Stimulated activated CD4-positive, alpha-beta T cell treated with anti-CD3 and anti-CD28 coated beads, Interleukin-2, amount 100 ng/mL, for 4 hours (primary cell): ENCODE results near the gene NARF.
"Not testable (repeated sequence)": the region's sequence is repeated elsewhere in the genome, so short reads cannot be mapped to it uniquely, and the experiment has no call there.

Experiments used
- DNase-seq: peaks from one replicate; pipeline ENCODE4 v3.0.0-alpha.2; 2020; ENCODE audit warnings: low read depth

Gene NARF

DNA sequence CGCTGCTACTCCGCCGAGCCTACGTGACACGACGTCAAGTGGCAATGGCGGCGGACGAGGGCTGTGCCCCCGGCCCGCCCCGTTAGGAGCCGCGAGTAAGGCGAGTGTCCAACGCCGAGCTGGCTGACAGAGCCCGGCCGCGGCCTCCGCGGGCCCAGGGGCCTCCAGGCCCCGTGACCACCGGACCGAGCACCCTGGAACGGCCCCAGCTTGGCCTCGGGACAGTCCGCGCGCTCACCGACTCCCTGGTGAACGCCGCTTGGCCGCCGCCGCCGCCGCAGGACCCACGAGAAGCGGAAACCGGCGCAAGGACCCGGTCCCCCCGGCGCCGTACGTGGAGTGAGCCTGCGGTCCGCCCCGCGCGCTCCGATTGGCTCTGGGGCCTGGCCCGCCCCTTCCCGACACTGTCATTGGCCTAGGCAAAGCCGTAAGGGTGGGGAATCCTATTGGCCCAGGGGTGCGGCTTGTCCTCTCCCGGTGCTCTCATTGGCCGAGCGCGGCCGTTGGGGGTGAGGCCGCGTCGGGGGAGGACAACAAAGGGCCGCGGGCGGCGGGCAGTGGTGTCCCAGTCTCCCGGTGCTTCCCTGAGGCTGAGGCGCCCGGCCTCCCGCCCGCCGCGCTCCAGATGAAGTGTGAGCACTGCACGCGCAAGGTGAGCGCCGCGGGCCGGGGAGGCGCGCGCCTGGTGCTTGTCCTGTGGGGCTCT, at the start of gene NARF:
Gene NARF, plus strand, starts transcription at position 563 of the 706 bp plus-strand sequence. Its CDS starts 63 bp downstream, at position 626.
- DNase-seq: peak; percentile 93

DNA sequence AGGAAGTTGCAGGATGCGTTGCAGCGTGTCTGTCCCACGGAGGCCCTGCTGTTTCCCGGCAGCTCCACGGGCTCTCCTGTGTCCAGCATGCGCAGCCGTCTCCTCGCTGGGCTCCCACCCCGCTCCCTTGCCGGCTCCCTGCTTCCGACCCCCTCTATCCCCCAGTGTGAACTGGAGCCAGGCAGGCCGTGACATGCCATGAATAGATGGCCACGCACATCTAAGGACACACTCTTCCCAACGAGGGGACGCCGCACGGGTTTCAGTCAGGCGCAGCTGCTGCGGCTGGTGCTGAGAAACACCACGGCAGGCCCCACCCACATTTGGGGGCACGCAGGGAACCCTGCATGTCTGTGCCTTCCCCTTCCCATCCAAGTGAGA, 49.6 kb upstream of the NARF start:
- no peak for DNase-seq

DNA sequence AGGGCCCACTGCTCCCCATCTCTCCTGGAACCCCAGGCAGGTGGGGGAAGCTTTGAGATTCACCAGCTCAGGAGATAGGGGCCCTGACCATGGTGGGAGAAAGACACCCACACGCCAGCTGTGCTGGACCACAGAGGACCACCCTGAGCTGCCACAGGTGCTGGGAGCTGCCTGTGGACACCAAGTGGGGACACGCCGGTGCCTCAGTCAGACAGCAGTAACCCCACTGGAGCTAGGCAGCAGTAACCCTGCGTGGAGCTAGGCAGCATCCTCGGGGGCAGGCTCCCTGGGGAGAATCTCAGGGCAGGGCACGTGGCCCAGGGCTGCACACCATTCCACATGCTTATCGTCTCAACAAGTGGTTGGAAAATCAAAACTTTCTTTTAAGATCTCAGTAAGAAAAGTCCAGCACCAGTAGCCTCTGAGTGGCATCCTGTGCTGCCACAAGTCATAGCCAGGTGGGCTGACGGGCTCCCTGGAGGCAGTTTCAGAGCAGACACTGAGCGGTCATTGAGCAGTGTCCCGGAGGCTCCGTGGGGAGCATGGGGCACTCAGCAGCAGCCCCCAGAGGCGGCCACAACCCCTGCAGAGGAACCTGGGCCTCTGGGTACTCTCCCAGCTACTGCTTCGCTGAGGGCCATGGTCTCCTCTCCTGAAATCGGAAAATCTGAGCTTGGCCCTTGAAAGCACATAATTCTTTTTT, 48.4 kb upstream of the NARF start:
- no peak for DNase-seq

DNA sequence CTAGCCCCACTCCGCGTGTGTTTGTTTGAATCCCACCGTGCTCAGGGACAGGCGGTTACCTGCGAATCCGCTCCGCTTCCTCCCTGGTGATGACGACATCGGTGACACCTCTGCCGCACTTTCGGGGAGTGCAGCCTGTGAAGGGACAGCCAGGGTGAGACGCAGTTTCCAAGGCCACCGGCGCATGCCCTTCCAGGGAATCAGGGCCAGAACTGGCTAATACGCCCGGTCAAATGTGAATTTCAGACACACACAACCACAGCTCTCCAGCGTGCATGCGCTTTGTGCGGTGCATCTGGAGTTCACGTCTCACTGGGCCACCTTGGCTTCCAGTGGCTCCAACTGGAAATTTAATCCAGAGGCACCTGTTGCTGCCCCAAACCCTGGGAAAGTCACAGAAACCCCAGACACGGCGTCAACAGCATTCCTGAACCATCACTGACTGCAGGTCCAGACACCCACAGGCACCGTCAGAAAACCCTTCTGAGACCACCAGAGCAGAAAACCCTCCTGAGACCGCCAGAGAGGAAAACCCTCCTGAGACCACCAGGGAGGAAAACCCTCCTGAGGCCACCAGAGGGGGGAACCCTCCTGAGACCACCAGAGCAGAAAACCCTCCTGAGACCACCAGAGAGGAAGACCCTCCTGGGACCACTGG, 47.0 kb upstream of the NARF start:
- DNase-seq: no peak

DNA sequence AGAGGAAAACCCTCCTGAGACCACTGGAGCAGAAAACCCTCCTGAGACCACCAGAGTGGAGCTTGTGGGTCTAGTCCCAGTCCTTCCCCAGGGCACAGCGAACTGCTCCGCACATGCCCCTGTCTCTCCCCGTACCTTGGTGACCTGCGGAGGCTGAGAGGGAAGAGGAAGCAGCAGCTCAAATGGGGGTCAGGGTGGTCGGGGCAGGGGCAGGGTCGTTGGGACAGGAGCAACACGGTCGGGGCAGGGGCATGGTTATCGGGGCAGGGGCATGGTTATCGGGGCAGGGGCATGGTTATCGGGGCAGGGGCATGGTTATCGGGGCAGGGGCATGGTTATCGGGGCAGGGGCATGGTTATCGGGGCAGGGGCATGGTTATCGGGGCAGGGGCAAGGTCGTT, 46.5 kb upstream of the NARF start:
- DNase-seq: not testable (repeated sequence)

DNA sequence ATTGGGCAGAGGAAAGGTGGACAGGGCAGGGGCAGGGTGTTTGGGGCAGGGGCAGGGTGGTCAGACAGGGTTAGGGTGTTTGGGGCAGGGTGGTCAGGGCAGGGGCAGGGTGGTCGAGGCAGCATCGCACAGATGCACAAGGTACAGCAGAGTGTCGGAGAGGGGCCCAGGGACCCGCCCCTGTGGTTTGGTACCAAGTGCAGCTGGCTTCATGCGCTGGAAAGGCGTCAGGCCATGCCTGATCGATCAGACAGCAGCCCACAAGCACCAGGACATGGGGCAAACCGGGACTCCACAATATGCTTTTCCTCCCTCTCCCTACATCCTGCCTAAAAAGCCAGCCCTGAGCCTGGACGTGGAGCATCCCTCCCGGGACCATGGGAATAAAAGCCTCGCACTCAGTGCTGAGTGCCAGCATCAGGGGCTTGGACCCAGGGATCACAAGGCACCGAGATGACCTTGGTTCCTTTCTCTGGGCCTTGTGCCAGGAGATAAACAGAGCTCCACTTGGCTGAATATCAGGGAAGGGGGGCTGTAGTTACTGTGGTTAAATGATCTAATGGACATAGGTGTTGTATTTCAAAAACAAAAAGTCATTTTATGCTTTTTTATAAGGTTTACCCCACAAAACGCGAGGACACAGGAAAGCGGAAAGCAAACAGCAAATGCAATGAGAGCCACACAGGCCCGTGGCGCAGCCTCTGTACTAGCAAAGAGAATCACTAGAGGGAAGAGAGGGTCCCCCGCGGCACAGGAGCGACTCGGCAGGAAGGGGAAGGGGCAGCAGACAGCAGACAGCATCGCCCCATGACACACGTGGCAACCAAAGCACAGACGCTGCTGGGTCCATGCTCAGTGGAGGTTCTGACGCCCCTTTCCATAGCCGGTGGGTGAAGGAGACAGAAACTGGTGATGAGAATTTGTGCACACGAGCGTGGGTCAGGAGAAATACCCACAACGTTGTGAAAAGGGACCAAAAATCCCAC, 45.7 kb upstream of the NARF start:
- no peak for DNase-seq

DNA sequence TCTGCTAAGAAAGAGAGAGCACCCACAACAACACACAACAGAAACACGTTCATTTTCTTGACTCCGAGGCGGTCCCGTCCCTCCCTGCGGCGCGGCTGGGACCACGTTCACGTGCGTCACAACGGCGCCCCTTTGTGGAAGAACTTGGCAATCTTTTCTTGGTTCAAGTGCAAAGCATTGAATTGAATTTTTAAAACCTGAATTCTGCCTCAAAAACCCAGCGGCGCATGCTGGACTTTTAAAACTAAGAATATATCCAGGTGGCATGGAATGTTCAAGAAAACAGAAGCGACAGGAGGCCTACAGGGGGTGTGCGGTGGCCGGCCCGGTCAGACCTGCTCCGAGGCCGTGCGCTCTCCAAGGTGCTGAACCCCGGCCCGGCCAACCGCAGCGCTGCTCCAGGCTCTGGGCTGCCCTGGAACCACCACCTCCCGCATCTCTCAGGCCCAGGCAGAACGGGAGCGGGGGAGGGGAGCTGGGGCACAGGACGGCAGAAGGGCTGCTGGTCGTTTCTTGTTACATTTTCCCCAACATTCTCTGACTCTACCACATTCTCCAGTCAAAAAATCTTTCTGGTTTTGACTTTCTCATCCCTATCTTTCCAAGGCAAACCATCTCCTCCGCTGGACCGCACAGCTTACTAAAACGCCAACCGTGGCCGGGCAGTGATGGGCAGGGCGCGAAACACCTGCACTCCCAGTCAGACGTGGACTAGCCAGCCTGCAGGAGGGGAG, 43.8 kb upstream of the NARF start:
- peak; percentile 66 for DNase-seq

DNA sequence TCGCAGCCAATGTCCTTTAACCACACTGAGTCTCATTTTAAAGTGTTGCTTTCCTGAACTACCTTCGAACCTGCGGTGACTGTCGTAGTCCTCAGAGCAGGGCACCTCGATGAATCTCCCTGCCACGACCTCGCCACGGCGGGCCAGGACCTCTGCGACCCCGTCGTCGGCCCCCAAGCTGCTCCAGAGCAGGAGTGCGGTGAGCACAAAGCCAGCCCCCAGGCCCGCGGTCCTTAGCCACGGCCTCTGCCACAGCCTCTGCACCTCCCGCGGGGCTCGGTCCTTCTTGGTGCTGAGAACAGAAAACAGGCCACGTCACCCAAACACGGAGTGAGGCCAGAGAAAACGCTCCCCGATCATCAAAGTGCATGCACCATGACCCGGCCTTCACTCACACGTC, 43.2 kb upstream of the NARF start:
- DNase-seq: no peak

DNA sequence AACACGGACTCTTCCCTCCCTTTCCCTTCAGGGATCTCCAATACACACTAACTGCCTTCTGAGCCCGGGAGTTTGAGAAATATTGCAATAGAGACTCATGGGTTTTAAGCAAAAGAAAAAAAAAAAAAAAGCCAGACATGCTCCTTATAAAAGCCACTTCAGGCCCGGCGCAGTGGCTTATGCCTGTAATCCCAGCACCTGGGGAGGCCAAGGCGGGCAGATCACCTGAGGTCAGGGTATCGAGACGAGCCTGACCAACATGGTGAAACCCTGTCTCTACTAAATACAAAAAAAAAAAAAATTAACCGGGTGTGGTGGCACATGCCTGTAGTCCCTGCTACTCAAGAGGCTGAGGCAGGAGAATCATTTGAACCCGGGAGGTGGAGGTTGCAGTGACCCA, 42.8 kb upstream of the NARF start:
- no peak for DNase-seq

DNA sequence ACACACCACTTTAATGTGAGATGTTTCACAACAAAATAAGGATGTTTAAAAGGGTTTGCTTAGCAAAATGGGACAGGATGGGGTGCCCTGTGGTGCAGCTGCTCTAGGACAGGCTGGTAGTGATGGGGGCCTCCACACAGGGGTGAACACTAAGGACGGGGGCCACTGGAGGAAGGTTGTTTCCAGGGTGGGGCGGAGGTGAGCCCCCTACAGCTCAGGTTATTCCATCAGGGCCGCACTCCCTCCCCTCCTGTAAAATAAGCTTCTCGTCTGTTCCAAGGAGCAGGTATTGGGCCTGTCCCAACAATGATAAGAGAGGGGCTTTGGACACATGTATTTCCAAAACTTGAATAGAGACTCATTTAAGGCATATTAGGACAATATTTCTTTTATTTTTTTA, 42.3 kb upstream of the NARF start:
- DNase-seq: no peak

DNA sequence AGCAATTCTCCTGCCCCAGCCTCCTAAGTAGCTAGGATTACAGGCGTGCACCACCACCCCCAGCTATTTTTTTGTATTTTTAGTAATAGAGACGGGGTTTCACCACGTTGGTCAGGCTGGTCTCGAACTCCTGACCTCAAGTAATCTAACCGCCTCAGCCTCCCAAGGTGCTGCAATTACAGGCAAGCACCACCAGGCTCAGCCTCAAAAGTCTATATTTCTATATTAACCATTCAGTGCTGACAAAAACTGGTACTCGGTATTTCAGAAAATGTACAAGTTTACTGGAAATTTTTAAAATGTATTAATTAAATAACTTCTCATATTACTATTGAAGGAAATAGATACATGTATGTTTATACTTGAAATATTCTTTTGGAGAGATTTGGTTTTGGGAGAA, 41.8 kb upstream of the NARF start:
- DNase-seq: no peak

DNA sequence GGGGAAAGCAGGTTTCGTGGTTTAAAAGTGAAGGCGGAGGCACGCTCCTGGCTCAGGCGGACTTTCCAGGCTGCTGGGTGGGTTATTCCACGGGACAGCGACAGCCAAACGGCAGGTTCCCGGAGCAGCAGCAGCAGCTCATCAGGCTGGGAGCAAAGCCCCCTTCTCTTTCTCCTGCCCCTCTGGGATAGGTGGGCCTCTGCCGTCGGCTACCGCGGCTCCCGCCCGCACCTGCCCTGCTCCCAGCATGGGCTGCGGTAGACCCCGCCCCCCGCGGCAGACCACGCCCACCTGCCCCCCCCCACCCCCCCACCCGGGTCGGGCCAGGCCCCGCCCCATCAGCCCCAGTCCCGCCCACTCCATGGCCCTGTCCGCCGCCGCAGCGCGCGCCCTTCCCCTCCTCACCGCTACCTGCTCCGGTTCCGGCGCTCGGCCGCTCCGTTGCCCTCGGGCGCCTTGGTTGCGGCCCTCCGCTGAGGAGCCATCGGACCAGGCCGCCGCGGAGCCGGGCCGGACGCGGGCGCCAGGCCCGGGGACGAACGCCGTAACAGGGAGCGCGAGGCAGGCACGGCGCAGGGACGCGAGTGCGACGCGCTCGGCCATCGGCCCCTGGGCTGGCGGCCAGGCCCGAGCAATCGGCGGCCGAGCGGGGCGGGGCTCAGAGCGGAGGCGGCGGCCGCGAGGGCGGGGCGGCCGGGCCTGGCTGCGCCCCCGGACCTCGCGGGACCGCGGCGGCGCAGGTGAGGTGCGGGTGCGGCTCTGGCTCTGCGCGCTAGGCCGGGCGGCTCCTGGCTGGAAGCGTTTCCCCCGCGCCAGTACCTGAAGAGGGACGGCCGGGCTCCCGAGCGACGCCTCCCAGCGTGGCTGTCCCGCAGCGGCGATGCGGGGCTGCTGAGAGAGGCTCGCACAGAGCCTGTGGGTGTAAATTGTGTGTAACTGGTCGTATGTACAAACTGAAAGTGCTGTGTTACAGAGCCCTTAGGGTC, 40.2 kb upstream of the NARF start, which contains the start of the genes HEXD and OGFOD3:
Gene HEXD, plus strand, starts transcription at position 347 of the 986 bp plus-strand sequence. CDS start 1,453 bp downstream, outside the sequence.
Gene OGFOD3, minus strand, starts transcription at position 586 of the 986 bp plus-strand sequence. Its CDS starts 101 bp downstream, at position 485.
- DNase-seq: peak; percentile 72

DNA sequence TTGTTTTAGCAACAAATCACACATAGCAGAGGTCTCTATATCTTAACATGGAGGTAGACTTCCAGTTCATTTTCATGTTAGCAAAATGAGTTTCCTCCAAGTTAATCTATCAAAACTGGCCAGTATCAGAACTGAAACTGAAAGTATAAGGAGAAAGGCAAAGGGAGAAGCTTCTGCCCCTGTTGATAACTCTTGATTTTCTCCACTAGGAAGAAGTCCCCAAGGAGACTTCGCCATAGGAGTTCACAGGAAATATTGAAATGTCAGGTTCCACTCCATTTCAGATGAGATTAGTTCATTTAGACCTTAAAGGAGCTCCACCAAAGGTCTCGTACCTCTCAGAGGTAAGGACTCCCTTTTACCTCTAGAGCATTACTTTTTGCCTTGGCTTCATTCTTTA, 39.0 kb upstream of the NARF start:
- DNase-seq: no peak

DNA sequence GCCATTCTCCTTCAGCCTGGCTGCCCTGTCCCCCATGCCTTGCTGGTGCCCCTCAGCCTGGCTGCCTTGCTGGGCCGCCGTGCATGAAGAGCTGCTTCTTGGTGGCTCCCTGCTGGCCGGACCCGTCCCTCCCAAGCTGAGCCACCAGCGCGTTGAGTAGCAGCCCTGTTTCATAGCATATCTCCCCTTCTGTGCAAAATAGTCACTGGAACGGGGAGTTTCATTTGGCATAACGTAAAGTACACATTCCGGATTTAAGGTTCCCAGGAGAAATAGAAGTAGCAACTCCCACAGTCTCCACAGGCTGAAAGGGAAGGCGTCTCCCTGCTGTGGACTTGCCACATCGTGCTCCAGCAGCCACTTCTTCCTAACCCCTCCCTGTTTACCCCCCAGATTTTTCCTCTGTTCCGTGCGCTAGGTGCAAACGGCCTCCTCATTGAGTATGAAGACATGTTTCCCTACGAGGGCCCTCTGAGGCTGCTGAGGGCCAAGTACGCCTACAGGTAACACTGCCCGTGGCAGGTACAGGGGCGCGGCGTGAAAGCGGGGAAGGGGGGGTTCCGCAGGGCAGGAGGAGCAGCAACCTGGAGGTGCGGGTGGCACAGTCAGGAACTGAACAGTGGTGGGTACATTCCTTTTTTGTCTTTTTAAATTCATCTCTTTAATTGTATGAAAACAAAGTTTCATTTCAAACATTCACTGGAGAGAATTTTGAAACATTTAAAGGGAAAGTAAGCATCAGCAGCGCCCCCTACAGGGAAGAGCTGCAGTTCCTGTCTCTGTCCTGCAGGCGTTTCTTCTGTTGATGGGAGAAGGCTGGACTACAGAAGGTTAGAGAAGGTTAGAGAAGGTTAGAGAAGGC, 34.3 kb upstream of the NARF start:
- DNase-seq: peak; percentile 36

DNA sequence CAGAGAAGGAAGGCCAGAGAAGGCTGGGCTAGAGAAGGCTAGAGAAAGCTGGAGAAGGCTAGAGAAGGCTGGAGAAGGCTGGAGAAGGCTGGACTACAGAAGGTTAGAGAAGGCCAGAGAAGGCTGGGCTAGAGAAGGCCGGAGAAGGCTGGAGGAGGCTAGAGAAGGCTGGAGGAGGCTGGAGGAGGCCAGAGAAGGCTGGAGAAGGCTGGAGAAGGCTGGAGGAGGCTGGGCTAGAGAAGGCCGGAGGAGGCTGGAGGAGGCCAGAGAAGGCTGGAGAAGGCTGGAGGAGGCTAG, 33.7 kb upstream of the NARF start:
- no peak for DNase-seq

DNA sequence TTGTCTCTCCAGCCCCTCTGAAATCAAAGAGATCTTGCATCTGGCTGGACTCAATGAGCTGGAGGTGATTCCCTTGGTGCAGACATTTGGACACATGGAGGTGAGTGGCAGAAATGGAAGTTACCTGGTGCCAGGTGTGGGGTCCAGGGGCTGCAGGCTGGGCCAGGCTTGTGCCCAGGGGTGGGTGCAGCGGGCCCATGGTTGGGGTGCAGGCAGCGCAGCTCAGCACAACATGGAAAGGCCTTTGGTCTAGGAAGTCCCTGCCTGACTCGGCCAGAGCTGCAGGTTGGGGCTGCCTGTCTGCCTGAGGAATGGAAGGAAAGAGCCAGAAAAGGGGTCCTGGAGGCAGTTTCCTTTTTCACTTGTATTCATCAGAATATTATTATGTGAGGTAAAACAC, 30.0 kb upstream of the NARF start:
- no peak for DNase-seq

DNA sequence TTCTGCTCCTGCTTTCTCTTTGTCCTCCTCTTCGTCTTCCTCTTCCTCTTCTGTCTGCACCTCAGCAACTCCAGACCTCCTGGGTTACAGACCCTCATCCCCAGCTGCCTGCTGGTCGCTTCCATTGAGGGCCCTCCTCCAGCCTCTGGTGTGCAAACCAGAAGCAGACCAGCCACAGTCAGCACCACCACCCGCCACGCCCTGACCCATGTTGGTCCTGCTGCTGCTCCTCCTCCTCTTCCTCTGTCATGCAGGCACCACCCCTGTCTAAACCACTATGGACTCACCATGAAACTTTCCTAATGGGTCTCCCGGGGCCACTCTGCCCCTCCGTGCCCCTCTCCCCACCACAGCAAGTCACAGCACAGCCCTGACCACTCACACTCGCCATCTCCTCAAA, 28.7 kb upstream of the NARF start:
- no peak for DNase-seq

DNA sequence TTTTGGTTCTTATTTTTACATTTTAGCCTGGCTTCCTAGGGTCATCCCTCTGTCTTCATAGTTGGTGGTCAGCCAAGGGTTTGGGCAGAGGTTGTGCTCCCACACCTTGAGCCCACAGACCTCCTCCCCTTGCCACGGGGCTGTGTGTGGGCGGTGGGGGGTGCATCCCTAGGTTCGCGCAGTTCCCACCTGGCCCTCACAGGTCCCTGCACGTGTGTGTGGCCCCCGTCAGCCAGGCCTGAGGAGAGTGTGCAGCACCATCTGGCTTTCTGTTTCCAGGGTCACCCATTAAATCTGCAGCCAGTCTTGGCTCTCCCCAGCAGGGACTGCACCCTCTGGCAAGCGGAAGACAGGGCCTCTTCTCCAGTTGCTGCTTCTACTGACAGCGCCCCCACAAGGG, 26.5 kb upstream of the NARF start:
- no peak for DNase-seq

DNA sequence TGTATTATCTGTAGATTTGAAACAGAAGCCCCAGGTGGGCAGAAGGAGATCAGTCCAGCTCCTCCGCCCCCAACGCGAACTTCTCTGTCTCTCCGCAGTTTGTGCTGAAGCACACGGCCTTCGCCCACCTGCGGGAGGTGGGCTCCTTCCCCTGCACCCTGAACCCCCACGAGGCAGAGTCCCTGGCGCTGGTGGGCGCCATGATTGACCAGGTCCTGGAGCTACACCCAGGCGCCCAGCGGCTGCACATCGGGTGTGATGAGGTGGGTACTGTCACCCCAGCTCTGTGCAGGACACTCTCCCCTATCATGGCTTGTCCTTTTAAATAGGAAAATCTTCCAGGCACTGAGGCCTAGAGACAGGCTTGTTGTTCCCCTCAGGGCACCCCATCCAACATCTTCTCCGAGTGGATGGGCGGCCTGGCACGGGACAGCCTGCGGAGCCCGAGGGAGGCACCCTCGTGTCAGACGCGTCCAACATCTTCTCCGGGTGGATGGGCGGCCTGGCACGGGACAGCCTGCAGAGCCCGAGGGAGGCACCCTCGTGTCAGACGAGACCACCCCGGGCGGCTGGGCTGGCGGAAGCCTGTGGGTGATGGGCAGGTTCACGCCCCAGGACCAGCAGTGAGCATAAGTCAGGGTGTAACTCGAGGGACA, 24.9 kb upstream of the NARF start:
- no peak for DNase-seq
